Right renal pelvis (tissue), 4 donors: ENCODE measurements around the gene MTA1. TPM values are rescaled to one million over a fixed set of nuclear protein-coding genes. Genes with fewer than 3 reads are reported as not detected.
A peak's percentile ranks its signal among the peaks of the same experiment; 100 is the strongest.

Experiments used
- DNase-seq, 4 donors: peaks; one replicate each; pipeline ENCODE4 v3.0.0-alpha.2; 2013; ENCODE audit warnings: low read depth in 4 of 4, low spot score in 3 of 4, missing footprints in 1 of 4
- polyA plus RNA-seq, 4 donors: library from polyadenylated mRNA; unstranded; fragments of 120-200 nt; gene quantifications; one replicate each; pipeline ENCODE4 v1.2.1, GENCODE V29; 2013; ENCODE audit not compliant: insufficient read length in 4 of 4

Gene MTA1
- polyA plus RNA-seq, 4 donors, result 96.2 to 125 (median 106) TPM

DNA sequence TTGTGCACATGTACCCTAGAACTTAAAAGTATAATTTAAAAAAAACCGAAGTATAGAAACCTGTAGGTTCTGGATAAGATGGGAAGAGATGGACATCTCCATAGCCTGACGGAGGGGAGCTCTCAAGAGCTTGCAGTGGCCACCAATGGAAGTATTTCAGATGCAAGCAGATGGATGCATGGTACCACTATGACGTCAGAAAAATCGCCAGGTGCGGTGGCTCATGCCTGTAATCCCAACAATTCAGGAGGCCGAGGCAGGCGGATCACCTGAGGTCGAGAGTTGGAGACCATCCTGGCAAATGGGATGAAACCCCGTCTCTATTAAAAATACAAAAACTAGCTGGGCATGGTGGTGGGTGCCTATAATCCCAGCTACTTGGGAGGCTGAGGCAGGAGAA lies 17.9 kb upstream of the MTA1 start:
- no peak for DNase-seq

DNA sequence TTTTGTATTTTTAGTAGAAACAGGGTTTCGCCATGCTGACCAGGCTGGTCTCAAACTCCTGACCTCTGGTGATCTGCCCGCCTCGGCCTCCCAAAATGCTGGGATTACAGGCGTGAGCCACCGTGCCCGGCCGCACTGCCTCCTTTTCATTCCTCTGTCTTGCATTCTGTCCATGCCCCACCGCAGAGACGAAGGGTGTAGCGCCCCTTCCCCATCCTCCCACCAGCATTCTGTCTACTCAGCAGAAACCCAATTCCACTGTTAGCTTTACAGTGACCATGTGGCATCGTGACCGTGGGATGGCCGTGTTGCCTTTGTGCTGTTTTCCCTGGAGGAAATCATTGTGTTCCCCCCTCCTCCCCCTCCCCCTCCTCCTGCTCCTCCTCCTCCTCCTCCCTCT lies 11.0 kb upstream of the MTA1 start:
- DNase-seq, result no peak

DNA sequence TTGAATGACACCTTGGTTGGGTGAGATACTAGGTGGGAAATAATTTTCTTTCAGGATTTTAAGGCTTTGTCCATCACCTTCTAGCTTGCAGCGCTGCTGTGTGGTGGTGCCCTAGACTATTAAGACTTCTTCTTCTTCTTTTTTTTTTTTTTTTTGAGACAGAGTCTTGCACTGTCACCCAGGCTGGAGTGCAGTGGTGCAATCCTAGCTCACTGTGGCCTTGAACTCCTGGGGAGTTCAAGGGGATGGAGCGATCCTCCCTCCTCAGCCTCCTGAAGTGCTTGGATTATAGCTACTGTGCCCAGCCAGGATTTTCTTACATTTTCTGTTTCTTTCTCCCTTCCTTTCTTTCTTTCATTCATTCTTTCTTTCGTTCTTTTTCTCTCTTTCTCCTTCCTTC lies 10.3 kb upstream of the MTA1 start:
- no peak for DNase-seq

DNA sequence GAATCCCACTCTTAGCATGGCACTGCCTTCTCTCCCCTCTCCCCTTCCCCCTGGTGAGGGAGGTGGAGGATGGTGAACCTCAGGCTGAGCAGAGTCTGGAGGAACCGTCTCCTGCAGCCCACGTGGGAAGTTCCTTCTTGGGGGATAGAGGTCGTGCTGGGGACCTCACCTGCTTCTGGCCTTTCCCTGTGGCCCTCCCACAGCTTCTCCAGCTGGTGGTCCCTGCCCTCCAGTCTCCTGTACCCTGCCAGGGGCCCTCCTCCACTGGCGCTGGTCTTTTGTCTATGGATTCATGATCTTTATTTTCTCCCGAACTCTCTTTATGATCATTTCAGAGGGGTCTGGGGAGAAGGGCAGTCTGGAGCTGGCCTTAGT lies 9.0 kb upstream of the MTA1 start:
- no peak for DNase-seq

- no peak for DNase-seq
Observed at GRCh38 chr14:105411017-105411941, 8.3 kb upstream of the MTA1 start.

GRCh38 chr14:105411985-105412770 lies 7.4 kb upstream of the MTA1 start:
- DNase-seq, result no peak

DNA sequence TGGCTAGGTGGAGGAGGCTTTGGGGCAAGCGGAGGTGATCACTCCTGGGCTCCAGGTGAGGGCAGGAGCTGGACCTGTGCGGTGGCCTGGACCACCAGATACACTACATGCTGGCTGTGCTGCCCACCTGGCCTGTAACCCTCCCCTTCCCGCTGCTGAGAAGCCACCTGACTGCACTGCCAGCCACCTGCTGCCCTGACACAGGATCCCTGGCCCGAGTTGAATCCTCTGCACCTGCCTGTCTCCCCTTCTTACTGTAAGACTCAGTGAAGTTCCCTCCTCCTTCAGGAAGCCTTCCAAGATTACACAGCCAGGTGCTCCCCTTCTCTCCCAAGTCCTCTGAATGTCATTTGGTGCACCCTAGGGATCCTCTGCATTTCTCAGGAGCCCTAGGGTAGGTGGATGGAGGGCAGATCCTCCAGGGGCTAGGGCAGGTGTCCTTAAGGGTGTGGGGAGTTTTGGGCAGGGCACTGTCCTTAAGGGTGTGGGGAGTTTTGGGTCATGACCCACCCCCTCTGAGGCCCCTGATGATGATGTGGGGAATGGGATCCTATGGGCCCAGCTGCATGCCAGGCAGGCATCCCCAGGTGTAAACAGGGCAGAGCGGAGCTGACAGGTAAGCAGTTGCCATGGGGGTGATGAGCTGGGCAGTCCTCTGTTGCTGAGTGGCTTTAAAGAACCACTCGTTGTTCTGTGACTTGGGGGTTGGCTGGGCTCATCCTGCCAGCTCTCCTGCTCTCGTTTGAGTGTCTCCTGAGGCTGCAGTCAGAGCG lies 6.7 kb upstream of the MTA1 start:
- DNase-seq, result no peak

GRCh38 chr14:105413544-105413886 lies 6.1 kb upstream of the MTA1 start:
- no peak for DNase-seq

GRCh38 chr14:105414456-105415371 lies 4.9 kb upstream of the MTA1 start:
- peak in 1 of 4 donors; percentile 43 for DNase-seq

DNA sequence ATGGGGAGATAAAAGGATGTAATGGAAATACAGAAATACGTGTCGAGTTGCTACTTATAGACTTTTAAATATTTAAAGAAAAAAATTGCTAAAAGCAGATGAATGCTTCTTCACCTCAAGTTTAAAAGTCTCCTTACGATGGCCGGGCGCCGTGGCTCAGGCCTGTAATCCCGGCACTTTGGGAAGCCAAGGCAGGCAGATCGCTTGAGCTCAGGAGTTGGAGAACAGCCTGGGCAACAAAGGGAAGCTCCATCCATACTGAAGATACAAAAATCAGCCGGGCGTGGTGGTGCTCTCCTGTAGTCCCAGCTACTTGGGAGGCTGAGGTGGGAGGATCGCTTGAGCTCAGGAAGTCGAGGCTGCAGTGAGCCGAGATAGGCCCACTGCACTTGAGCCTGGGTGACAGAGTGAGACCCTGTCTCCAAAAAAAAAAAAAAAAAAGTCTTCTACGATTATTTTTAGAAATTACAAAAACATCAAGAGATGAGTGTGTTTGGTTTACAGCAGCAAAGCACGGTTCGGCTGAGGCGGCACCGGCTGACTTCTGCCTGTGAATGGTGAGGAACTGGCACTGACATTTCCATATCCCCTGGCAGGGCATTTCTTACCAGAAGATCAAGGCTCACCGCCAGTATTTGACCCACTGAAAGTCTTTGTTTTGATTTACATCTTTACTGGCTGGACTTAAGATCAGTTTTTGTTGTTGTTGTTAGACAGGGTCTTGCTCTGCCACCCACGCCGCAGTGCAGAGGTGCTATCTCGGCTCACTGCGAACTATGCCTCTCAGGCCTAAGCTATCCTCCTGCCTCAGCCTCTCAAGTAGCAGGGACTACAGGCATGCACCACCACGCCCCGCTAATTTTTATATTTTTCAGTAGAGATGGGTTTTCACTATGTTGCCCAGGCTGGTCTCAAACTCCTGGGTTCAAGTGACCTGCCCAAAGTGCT lies 3.9 kb upstream of the MTA1 start:
- DNase-seq, result no peak

DNA sequence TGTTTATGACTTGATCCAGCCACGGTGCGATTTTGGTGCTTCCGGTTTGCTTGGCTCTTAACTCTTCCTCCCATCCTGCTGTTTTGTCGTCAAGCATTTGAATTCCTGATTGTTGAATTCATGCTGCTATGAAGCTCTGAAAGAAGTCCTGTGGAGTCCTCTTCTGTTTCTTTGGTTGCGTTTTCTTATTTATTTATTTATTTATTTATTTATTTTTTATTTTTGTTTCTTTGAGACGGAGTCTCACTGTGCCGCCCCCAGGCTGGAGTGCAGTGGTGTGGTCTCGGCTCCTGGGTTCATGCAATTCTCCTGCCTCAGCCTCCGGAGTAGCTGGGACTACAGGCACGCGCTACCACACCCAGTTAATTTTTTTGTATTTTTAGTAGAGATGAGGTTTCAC lies 3.0 kb upstream of the MTA1 start:
- DNase-seq, result no peak

DNA sequence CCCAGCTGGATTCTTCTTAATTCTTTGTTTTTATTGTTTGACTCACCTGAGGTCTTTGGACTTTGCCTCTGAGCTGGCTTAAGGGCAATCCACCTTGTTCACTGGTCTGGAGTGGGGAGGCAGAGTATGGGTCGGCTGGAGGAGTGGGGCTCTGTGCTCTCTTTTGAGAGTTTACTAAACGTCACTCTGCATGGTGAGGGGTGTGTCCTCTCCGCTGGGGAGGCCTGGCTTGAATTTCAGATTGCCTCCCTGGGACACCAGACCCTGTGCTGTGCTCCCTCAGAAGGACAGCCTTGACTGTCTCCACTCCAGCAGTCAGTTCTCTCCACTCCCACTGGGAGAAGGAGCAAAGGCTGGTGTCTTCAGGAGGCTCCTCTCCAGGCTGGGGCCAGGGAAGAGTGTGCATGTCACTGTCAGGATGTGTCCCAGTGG lies 1.9 kb upstream of the MTA1 start:
- DNase-seq, result no peak

- DNase-seq, result no peak
Observed at GRCh38 chr14:105418269-105419194, 1.1 kb upstream of the MTA1 start.

GRCh38 chr14:105420101-105420973 lies 710 bp downstream of the MTA1 start:
- no peak for DNase-seq

GRCh38 chr14:105420974-105421674 lies 1.5 kb downstream of the MTA1 start:
- DNase-seq, result no peak
